HepG2 (cell line): Measurements from ENCODE around the gene PNPLA2. TPM values are rescaled to one million over a fixed set of nuclear protein-coding genes. Genes with fewer than 3 reads are reported as not detected.

Source experiments
- ASH2L ChIP-seq: fragments of 300-600, 200-600 bp; sonication (generic); IDR thresholded peaks from 2 replicates; pipeline ENCODE4 v1.7.0; 2017; ENCODE audit warnings: low read depth, mild to moderate bottlenecking, moderate library complexity, mixed read lengths, low read length; ENCODE audit not compliant: insufficient read length
- ATF5 ChIP-seq: sonication (generic); formaldehyde crosslinking; IDR thresholded peaks from 2 replicates; pipeline ENCODE4 v1.4.0; 2020; ENCODE audit warnings: mild to moderate bottlenecking, low read depth, missing genetic modification reagents
- KAT7 ChIP-seq: IDR thresholded peaks from 2 replicates; pipeline ENCODE4 v1.6.1; 2018; ENCODE audit warnings: borderline replicate concordance, missing compliant biosample characterization
- SSRP1 ChIP-seq: IDR thresholded peaks from 2 replicates; pipeline ENCODE4 v1.6.1; 2016; ENCODE audit warnings: control low read depth
- ZNF225 ChIP-seq: sonication (generic); formaldehyde crosslinking; IDR thresholded peaks from 2 replicates; pipeline ENCODE4 v1.4.0; 2020; ENCODE audit warnings: mild to moderate bottlenecking, missing genetic modification reagents
- ZNF331 ChIP-seq: sonication (generic); formaldehyde crosslinking; IDR thresholded peaks from 2 replicates; pipeline ENCODE4 v1.4.0; 2020; ENCODE audit warnings: missing genetic modification reagents
- ZNF790 ChIP-seq: sonication (generic); formaldehyde crosslinking; IDR thresholded peaks from 2 replicates; pipeline ENCODE4 v1.8.0; 2022; ENCODE audit warnings: missing genetic modification reagents, mild to moderate bottlenecking, borderline replicate concordance
- ZNF83 ChIP-seq: sonication (generic); formaldehyde crosslinking; IDR thresholded peaks from 2 replicates; pipeline ENCODE4 v1.4.0; 2020; ENCODE audit warnings: missing genetic modification reagents, mild to moderate bottlenecking, borderline replicate concordance
- polyA plus RNA-seq, 8 experiments: library from polyadenylated mRNA; depleted of rRNA in 3 of 8; stranded (reverse) in 7 of 8; unstranded in 1 of 8; fragments of >200 nt; fragmentation: Illumina TruSeq in 4 of 8; extraction: Trizol in 4 of 8; gene quantifications; 2 replicates each; pipeline versions ENCODE4 v1.2.1 to v1.2.3, GENCODE V29; 2011 to 2016; ENCODE audit warnings: low read depth in 4 of 8, missing spikeins in 1 of 8, mixed read lengths in 1 of 8; ENCODE audit not compliant: insufficient read depth in 1 of 8
- total RNA-seq, 5 experiments: library from RNA; depleted of rRNA; stranded (reverse); fragments of >200 nt; fragmentation: Illumina TruSeq; extraction: Trizol; gene quantifications; 2 replicates each; pipeline ENCODE4 v1.2.3, GENCODE V29; 2016; ENCODE audit warnings: low read depth in 1 of 5
- TF ChIP-seq, protein P1 (sequence below): IDR thresholded peaks from 2 replicates; pipeline ENCODE4 v1.6.1; 2016; ENCODE audit warnings: low read depth, missing genetic modification reagents, missing compliant biosample characterization
- TF ChIP-seq, protein P2 (sequence below): sonication (generic); formaldehyde crosslinking; IDR thresholded peaks from 2 replicates; pipeline ENCODE4 v1.5.0; 2020; ENCODE audit warnings: missing genetic modification reagents

Gene PNPLA2
- total and polyA plus RNA-seq, 2 of the 13 experiments (the other 11 are each of a cell fraction or from before 2014, with no cell fraction given) = 10.5 to 43.2 TPM

- TF ChIP-seq ASH2L = peak; percentile 51
- TF ChIP-seq ZNF83 (CRISPR knock-in tag) = 0 out of 2 replicates have a peak, but pooled peaks have one; percentile 20
- TF ChIP-seq ZNF790 = no peak
- TF ChIP-seq SSRP1 (CRISPR knock-in tag) = 0 out of 2 replicates have a peak, but pooled peaks have one; percentile 27
- TF ChIP-seq, protein P1, sequence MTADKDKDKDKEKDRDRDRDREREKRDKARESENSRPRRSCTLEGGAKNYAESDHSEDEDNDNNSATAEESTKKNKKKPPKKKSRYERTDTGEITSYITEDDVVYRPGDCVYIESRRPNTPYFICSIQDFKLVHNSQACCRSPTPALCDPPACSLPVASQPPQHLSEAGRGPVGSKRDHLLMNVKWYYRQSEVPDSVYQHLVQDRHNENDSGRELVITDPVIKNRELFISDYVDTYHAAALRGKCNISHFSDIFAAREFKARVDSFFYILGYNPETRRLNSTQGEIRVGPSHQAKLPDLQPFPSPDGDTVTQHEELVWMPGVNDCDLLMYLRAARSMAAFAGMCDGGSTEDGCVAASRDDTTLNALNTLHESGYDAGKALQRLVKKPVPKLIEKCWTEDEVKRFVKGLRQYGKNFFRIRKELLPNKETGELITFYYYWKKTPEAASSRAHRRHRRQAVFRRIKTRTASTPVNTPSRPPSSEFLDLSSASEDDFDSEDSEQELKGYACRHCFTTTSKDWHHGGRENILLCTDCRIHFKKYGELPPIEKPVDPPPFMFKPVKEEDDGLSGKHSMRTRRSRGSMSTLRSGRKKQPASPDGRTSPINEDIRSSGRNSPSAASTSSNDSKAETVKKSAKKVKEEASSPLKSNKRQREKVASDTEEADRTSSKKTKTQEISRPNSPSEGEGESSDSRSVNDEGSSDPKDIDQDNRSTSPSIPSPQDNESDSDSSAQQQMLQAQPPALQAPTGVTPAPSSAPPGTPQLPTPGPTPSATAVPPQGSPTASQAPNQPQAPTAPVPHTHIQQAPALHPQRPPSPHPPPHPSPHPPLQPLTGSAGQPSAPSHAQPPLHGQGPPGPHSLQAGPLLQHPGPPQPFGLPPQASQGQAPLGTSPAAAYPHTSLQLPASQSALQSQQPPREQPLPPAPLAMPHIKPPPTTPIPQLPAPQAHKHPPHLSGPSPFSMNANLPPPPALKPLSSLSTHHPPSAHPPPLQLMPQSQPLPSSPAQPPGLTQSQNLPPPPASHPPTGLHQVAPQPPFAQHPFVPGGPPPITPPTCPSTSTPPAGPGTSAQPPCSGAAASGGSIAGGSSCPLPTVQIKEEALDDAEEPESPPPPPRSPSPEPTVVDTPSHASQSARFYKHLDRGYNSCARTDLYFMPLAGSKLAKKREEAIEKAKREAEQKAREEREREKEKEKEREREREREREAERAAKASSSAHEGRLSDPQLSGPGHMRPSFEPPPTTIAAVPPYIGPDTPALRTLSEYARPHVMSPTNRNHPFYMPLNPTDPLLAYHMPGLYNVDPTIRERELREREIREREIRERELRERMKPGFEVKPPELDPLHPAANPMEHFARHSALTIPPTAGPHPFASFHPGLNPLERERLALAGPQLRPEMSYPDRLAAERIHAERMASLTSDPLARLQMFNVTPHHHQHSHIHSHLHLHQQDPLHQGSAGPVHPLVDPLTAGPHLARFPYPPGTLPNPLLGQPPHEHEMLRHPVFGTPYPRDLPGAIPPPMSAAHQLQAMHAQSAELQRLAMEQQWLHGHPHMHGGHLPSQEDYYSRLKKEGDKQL (CRISPR knock-in tag) = 0 out of 2 replicates have a peak, but pooled peaks have one; percentile 33
- 0 out of 2 replicates have a peak, but pooled peaks have one; percentile 40 for TF ChIP-seq ZNF225 (CRISPR knock-in tag)
- no peak for TF ChIP-seq ZNF331
- no peak for TF ChIP-seq ATF5 (CRISPR knock-in tag)
- TF ChIP-seq, protein P2, sequence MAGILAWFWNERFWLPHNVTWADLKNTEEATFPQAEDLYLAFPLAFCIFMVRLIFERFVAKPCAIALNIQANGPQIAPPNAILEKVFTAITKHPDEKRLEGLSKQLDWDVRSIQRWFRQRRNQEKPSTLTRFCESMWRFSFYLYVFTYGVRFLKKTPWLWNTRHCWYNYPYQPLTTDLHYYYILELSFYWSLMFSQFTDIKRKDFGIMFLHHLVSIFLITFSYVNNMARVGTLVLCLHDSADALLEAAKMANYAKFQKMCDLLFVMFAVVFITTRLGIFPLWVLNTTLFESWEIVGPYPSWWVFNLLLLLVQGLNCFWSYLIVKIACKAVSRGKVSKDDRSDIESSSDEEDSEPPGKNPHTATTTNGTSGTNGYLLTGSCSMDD (CRISPR knock-in tag) = no peak
- TF ChIP-seq KAT7 (CRISPR knock-in tag) = 0 out of 2 replicates have a peak, but pooled peaks have one; percentile 5
- TF ChIP-seq, all 625 proteins: peak for 26
Observed at GRCh38 chr11:810040-810567, 8.6 kb upstream of the PNPLA2 start (continued).
